GM12878 (cell line): ENCODE measurements around the gene TXNIP. TPM values are rescaled to one million over a fixed set of nuclear protein-coding genes. Genes with fewer than 3 reads are reported as not detected.

ENCODE experiments used
- ATAC-seq: fragments of 200-7000 bp; cut with Tn5 transposase; 3 replicates; pipeline ENCODE4 v1.9.1; 2020; ENCODE audit warnings: mild to moderate bottlenecking, moderate library complexity
- BruUV-seq: library from RNA; stranded (reverse); fragments of 400-500 nt; replicated peaks from 2 replicates; lab custom pipeline; 2021; lab: Mats Ljungman, UMichigan
- CTCF ChIA-PET: fragments of 300-600 bp; sonication (Branson Sonifier 250); formaldehyde crosslinking; extraction: SDS; loops from one replicate; lab custom pipeline; 2021; ENCODE audit warnings: inconsistent platforms; lab: Yijun Ruan, JAX
- POLR2A ChIA-PET: fragments of 350-600 bp; formaldehyde crosslinking; extraction: SDS; loops from one replicate; lab custom pipeline; 2021; ENCODE audit warnings: inconsistent platforms; lab: Charles Lee
- RAD21 ChIA-PET: fragments of 300-600 bp; sonication (Branson Sonifier 250); formaldehyde crosslinking; loops from one replicate; lab custom pipeline; 2023; ENCODE audit warnings: antibody characterized with exemption; ENCODE audit not compliant: unreplicated experiment; lab: Charles Lee
- SMC1A ChIA-PET: fragments of 300-600 bp; sonication (Branson Sonifier 250); formaldehyde crosslinking; loops from one replicate; lab custom pipeline; 2023; ENCODE audit not compliant: unreplicated experiment, uncharacterized antibody; lab: Charles Lee
- DNase-seq: peaks from one replicate; pipeline ENCODE4 v3.0.0-alpha.2; 2011; ENCODE audit warnings: low read depth, low spot score
- FAIRE-seq: peaks from 3 replicates; lab custom pipeline; 2011; peaks lifted over from hg19 to GRCh38; lab: Jason Lieb, UNC
- H2AFZ ChIP-seq: 2 replicates; pipeline ENCODE4 v1.6.0; 2011; ENCODE audit warnings: low read depth, low read length, control low read depth; ENCODE audit not compliant: control insufficient read depth
- H3K27ac ChIP-seq: 2 replicates; pipeline ENCODE4 v1.5.1; 2011; ENCODE audit warnings: control low read depth; ENCODE audit not compliant: control insufficient read depth, insufficient read depth
- H3K27me3 ChIP-seq, 2 experiments: replicated peaks in 1 of 2; 2 replicates each; pipeline versions ENCODE4 v1.6.0 to v1.6.1; 2011; ENCODE audit warnings: low read length in 1 of 2; ENCODE audit not compliant: control insufficient read depth in 2 of 2, insufficient read depth in 2 of 2
- H3K36me3 ChIP-seq, 2 experiments: 2 replicates each; pipeline ENCODE4 v1.5.1; 2011; ENCODE audit warnings: low read length in 1 of 2; ENCODE audit not compliant: control insufficient read depth in 2 of 2, insufficient read depth in 2 of 2
- H3K4me1 ChIP-seq: 2 replicates; pipeline ENCODE4 v1.6.1; 2011; ENCODE audit warnings: mild to moderate bottlenecking, low read length, moderate library complexity, mixed read lengths; ENCODE audit not compliant: control insufficient read depth, insufficient read depth
- H3K4me2 ChIP-seq: 2 replicates; pipeline ENCODE4 v1.6.0; 2011; ENCODE audit warnings: control low read depth; ENCODE audit not compliant: control insufficient read depth, insufficient read depth
- H3K4me3 ChIP-seq: fragments of 200-600 bp; sonication (generic); 2 replicates; pipeline ENCODE4 v1.5.1; 2016
- H3K79me2 ChIP-seq: 2 replicates; pipeline ENCODE4 v1.6.0; 2011; ENCODE audit warnings: low read length; ENCODE audit not compliant: control insufficient read depth, insufficient read depth
- H3K9ac ChIP-seq: 2 replicates; pipeline ENCODE4 v1.8.0; 2011; ENCODE audit warnings: low read length, control low read depth, mixed read lengths; ENCODE audit not compliant: control insufficient read depth, insufficient read depth
- H3K9me3 ChIP-seq: replicated peaks from 3 replicates; pipeline ENCODE4 v1.5.1; 2011; ENCODE audit warnings: mild to moderate bottlenecking, low read length; ENCODE audit not compliant: control insufficient read depth, insufficient read depth
- H4K20me1 ChIP-seq: 2 replicates; pipeline ENCODE4 v1.6.0; 2011; ENCODE audit not compliant: control insufficient read depth, insufficient read depth
- CBFB ChIP-seq: IDR thresholded peaks from 2 replicates; pipeline ENCODE4 v1.6.1; 2016; ENCODE audit warnings: antibody characterized with exemption, low read depth
- CHD4 ChIP-seq: fragments of 200-600 bp; sonication (generic); IDR thresholded peaks from 2 replicates; pipeline ENCODE4 v1.6.1; 2016; ENCODE audit warnings: mild to moderate bottlenecking
- EZH2 ChIP-seq: IDR thresholded peaks from 2 replicates; pipeline ENCODE4 v1.6.1; 2012; ENCODE audit warnings: low read depth, mild to moderate bottlenecking, control low read depth, inconsistent platforms, low read length, borderline replicate concordance; ENCODE audit not compliant: control insufficient read depth
- GABPA ChIP-seq: IDR thresholded peaks from 2 replicates; pipeline ENCODE4 v1.6.1; 2014; ENCODE audit warnings: antibody characterized with exemption, low read depth, mild to moderate bottlenecking, inconsistent platforms
- MTA3 ChIP-seq: IDR thresholded peaks from 2 replicates; pipeline ENCODE4 v1.6.1; 2012; ENCODE audit warnings: low read length, inconsistent platforms, borderline replicate concordance
- NFYA ChIP-seq: IDR thresholded peaks from 2 replicates; pipeline ENCODE4 v1.6.1; 2011; ENCODE audit warnings: low read depth, mild to moderate bottlenecking, low read length, improper control_type of control experiment, borderline replicate concordance
- POLR2AphosphoS2 ChIP-seq: IDR thresholded peaks from 2 replicates; pipeline ENCODE4 v1.6.1; 2011; ENCODE audit warnings: low read depth, mild to moderate bottlenecking, low read length, improper control_type of control experiment, moderate library complexity
- SPI1 ChIP-seq: IDR thresholded peaks from 2 replicates; pipeline ENCODE4 v1.6.1; 2011; ENCODE audit warnings: low read depth, mild to moderate bottlenecking, low read length, moderate library complexity, borderline replicate concordance; ENCODE audit not compliant: insufficient read depth
- WRNIP1 ChIP-seq: IDR thresholded peaks from 2 replicates; pipeline ENCODE4 v1.6.1; 2011; ENCODE audit warnings: low read depth, low read length, improper control_type of control experiment, borderline replicate concordance
- ZBED1 ChIP-seq: IDR thresholded peaks from 2 replicates; pipeline ENCODE4 v1.6.1; 2016; ENCODE audit warnings: borderline replicate concordance
- ZNF207 ChIP-seq: fragments of 450-650 bp; IDR thresholded peaks from 2 replicates; pipeline ENCODE4 v1.6.1; 2014; ENCODE audit warnings: antibody characterized with exemption, mild to moderate bottlenecking, borderline replicate concordance
- WGBS: methylation state at CpG from one replicate; pipeline ENCODE4 v1.1.6; 2016; ENCODE audit warnings: low lambda C conversion rate; ENCODE audit not compliant: insufficient replicate concordance, insufficient coverage; ENCODE audit errors: missing lambda C conversion rate; 5-methylcytosine and 5-hydroxymethylcytosine counted together
- in situ Hi-C: fragments of 300-500 bp; cut with MboI; formaldehyde crosslinking; loops from 9 replicates; pipeline ENCODE4 v1.14.3; 2018; ENCODE audit warnings: mixed read lengths
- intact Hi-C: fragments of 100-400 bp; cut with micrococcal nuclease; formaldehyde crosslinking; loops from one replicate; pipeline ENCODE4 v1.14.2; 2022; ENCODE audit not compliant: unreplicated experiment
- polyA plus RNA-seq, 11 experiments: library from polyadenylated mRNA; depleted of rRNA in 4 of 11; unstranded in 6 of 11; stranded (reverse) in 5 of 11; fragments of >200 nt; fragmentation: Nextera tagmentation in 4 of 11; fragmentation: Illumina TruSeq in 1 of 11; extraction: Ambion mirVana in 4 of 11; extraction: Trizol in 1 of 11; gene quantifications; 1 replicate in 1 of 11; 2 replicates in 10 of 11; pipeline versions ENCODE4 v1.2.1 to v1.2.3, GENCODE V29; 2011 to 2016; ENCODE audit warnings: inconsistent platforms in 2 of 11, missing spikeins in 2 of 11, low read depth in 1 of 11
- total RNA-seq, 4 experiments: library from RNA; depleted of rRNA in 3 of 4; stranded (reverse); fragments of >200 nt in 3 of 4; fragmentation: Illumina TruSeq in 1 of 4; extraction: Trizol in 1 of 4; gene quantifications; 2 replicates each; pipeline versions ENCODE4 v1.2.1 to v1.2.3, GENCODE V29; 2013 to 2021

The TXNIP gene
- total and polyA plus RNA-seq, 10 of the 15 experiments (the other 5 are each of a cell fraction or from before 2014, with no cell fraction given), result 48.7 to 133 (median 107) TPM

- intact Hi-C loops (loop anchor here (5.0 kb wide), 1 partner anchor 273 kb away; no protein-coding TSS in a partner anchor), in situ Hi-C loops (loop anchor here (5.0 kb wide), 1 partner anchor 113 kb away; no protein-coding TSS in a partner anchor)
- POLR2A ChIA-PET, result interaction anchor here (0.7 to 2.3 kb wide), 2 partner anchors 31 to 38 kb away, joined by 5 to 17 read pairs; no protein-coding TSS in a partner anchor
Measured at GRCh38 chr1:146010126-146010738, 13.9 kb upstream of the TXNIP start.

GRCh38 chr1:146007489-146008133 is 11.2 kb upstream of the TXNIP start:
- FAIRE-seq (no peak), ATAC-seq (no peak), DNase-seq (no peak)
- Histone ChIP-seq H3K79me2 (no peaks in the 10 kb centered on the region), H3K27me3 (no peaks in the 10 kb centered on the region), H4K20me1 (no peaks in the 10 kb centered on the region), H3K4me3 (no peak overlapping the region), H2AFZ (no peak overlapping the region), H3K4me2 (no peak overlapping the region), H3K4me1 (no peaks in the 10 kb centered on the region), H3K9me3 (no peaks in the 10 kb centered on the region), H3K27ac (no peak overlapping the region), H3K36me3 (no peaks in the 10 kb centered on the region), H3K9ac (no peak overlapping the region)
- CTCF ChIA-PET, result interaction anchor here (0.7 to 18.6 kb wide), 21 partner anchors 9 to 162 kb away, joined by 3 to 361 read pairs (median 5); partner anchors contain the start of genes ANKRD34A, HJV, NUDT17 and PIAS3
- no peak for TF ChIP-seq WRNIP1
- TF ChIP-seq SPI1, result no peak
- no peak for TF ChIP-seq POLR2AphosphoS2
- TF ChIP-seq NFYA, result no peak
- TF ChIP-seq CHD4, result no peak
- TF ChIP-seq ZBED1, result no peak
- no peak for TF ChIP-seq MTA3
- no peak for TF ChIP-seq EZH2
- SMC1A ChIA-PET, result interaction anchor here (0.7 to 7.5 kb wide), 17 partner anchors 9 to 161 kb away, joined by 3 to 180 read pairs (median 5); partner anchors contain the start of genes ANKRD34A, HJV, NUDT17 and POLR3GL
- POLR2A ChIA-PET, result interaction anchor here (1.0 to 3.4 kb wide), 8 partner anchors 14 to 80 kb away, joined by 3 to 26 read pairs (median 8); partner anchors contain the start of genes ANKRD34A, HJV, LIX1L and POLR3GL
- 56% methylated on average over 8 of the region's 8 CpGs for WGBS
- in situ Hi-C loops (loop anchor here (5.0 kb wide), 2 partner anchors 35 to 160 kb away; partner anchors contain the start of gene NUDT17), intact Hi-C loops (loop anchor here (1.0 kb wide), 1 partner anchor 30 kb away; no protein-coding TSS in a partner anchor)
- BruUV-seq, result no TSS peak
- RAD21 ChIA-PET, result interaction anchor here (0.6 to 5.7 kb wide), 14 partner anchors 10 to 162 kb away, joined by 3 to 136 read pairs (median 3); partner anchors contain the start of genes ANKRD34A, NUDT17 and POLR3GL

More at GRCh38 chr1:146010126-146010738, 13.9 kb upstream of the TXNIP start:
- Histone ChIP-seq H3K27ac (no peak overlapping the region), H3K9me3 (no peaks in the 10 kb centered on the region), H3K4me3 (no peak overlapping the region), H4K20me1 (no peaks in the 10 kb centered on the region), H3K36me3 (no peaks in the 10 kb centered on the region), H3K4me2 (no peak overlapping the region), H3K9ac (no peak overlapping the region), H3K79me2 (no peaks in the 10 kb centered on the region), H2AFZ (no peak overlapping the region), H3K27me3 (peaks cover 0 to 1% of the 10 kb centered on the region in 2 experiments; a peak in 2 of 4 replicates), H3K4me1 (no peaks in the 10 kb centered on the region)
- FAIRE-seq (no peak), ATAC-seq (no peak), DNase-seq (no peak)
- RAD21 ChIA-PET, result interaction anchor here (1.7 to 5.7 kb wide), 2 partner anchors 23 to 31 kb away, joined by 8 to 136 read pairs; no protein-coding TSS in a partner anchor
- 92% methylated on average over 8 of the region's 8 CpGs for WGBS
- SMC1A ChIA-PET, result interaction anchor here (1.0 to 7.5 kb wide), 5 partner anchors 11 to 164 kb away, joined by 3 to 180 read pairs (median 4); partner anchors contain the start of gene NUDT17
- no TSS peak for BruUV-seq
- CTCF ChIA-PET, result interaction anchor here (1.0 to 18.6 kb wide), 8 partner anchors 12 to 146 kb away, joined by 3 to 361 read pairs (median 4); partner anchors contain the start of gene RBM8A
- TF ChIP-seq ZNF207 (no peak), GABPA (no peak), CBFB (no peak)
